SK-N-SH (cell line): ENCODE results near the gene STK16. TPM values are rescaled to one million over a fixed set of nuclear protein-coding genes. Genes with fewer than 3 reads are reported as not detected.

Source experiments
- CHD2 ChIP-seq: fragments of 150-350 bp; IDR thresholded peaks from 2 replicates; pipeline ENCODE4 v1.6.1; 2018; ENCODE audit warnings: low read length; ENCODE audit not compliant: partially characterized antibody
- ELF1 ChIP-seq: IDR thresholded peaks from 2 replicates; pipeline ENCODE4 v1.4.0; 2012
- EZH2phosphoT487 ChIP-seq: fragments of 200-600 bp; sonication (generic); IDR thresholded peaks from 2 replicates; pipeline ENCODE4 v1.6.1; 2017; ENCODE audit warnings: low read depth, mixed run types, mild to moderate bottlenecking, antibody characterized with exemption, moderate library complexity, borderline replicate concordance
- FOSL2 ChIP-seq: IDR thresholded peaks from 2 replicates; pipeline ENCODE4 v1.4.0; 2012; ENCODE audit warnings: low read depth, mild to moderate bottlenecking, moderate library complexity, borderline replicate concordance
- FOXJ3 ChIP-seq: sonication (generic); formaldehyde crosslinking; IDR thresholded peaks from 2 replicates; pipeline ENCODE4 v1.5.1; 2020; ENCODE audit warnings: mild to moderate bottlenecking, missing genetic modification reagents
- FOXM1 ChIP-seq: IDR thresholded peaks from 2 replicates; pipeline ENCODE4 v1.4.0; 2012; ENCODE audit warnings: low read depth, mild to moderate bottlenecking
- GABPA ChIP-seq: IDR thresholded peaks from 2 replicates; pipeline ENCODE4 v1.4.0; 2012; ENCODE audit warnings: low read depth, mild to moderate bottlenecking
- MEF2A ChIP-seq: IDR thresholded peaks from 2 replicates; pipeline ENCODE4 v1.4.0; 2012; ENCODE audit warnings: low read depth, borderline replicate concordance
- MXI1 ChIP-seq: IDR thresholded peaks from 2 replicates; pipeline ENCODE4 v1.6.1; 2012; ENCODE audit warnings: mild to moderate bottlenecking, low read depth, low read length, improper control_type of control experiment
- NFIC ChIP-seq: IDR thresholded peaks from 2 replicates; pipeline ENCODE4 v1.4.0; 2012; ENCODE audit warnings: borderline replicate concordance
- NRF1 ChIP-seq: IDR thresholded peaks from 2 replicates; pipeline ENCODE4 v1.6.1; 2012; ENCODE audit warnings: low read depth, mild to moderate bottlenecking, low read length
- POLR2AphosphoS5 ChIP-seq: IDR thresholded peaks from 2 replicates; pipeline ENCODE4 v1.6.1; 2012; ENCODE audit warnings: low read depth, low read length
- RXRA ChIP-seq: IDR thresholded peaks from 2 replicates; pipeline ENCODE4 v1.4.0; 2012; ENCODE audit warnings: low read depth, mild to moderate bottlenecking, borderline replicate concordance
- SMC3 ChIP-seq: IDR thresholded peaks from 2 replicates; pipeline ENCODE4 v1.6.1; 2012; ENCODE audit warnings: low read depth, low read length, improper control_type of control experiment
- TAF1 ChIP-seq: IDR thresholded peaks from 2 replicates; pipeline ENCODE4 v1.6.1; 2012; ENCODE audit warnings: low read depth, mild to moderate bottlenecking, low read length, moderate library complexity, borderline replicate concordance
- TCF12 ChIP-seq: IDR thresholded peaks from 2 replicates; pipeline ENCODE4 v1.4.0; 2012
- TEAD4 ChIP-seq: IDR thresholded peaks from 2 replicates; pipeline ENCODE4 v1.4.0; 2012; ENCODE audit warnings: mild to moderate bottlenecking, borderline replicate concordance; ENCODE audit not compliant: insufficient read depth
- YY1 ChIP-seq: IDR thresholded peaks from 2 replicates; pipeline ENCODE4 v1.4.0; 2012; ENCODE audit warnings: low read depth, mild to moderate bottlenecking
- polyA plus RNA-seq, 3 experiments: library from polyadenylated mRNA; depleted of rRNA; stranded (reverse); fragments of >200 nt; gene quantifications; 2 replicates each; pipeline ENCODE4 v1.2.3, GENCODE V29; 2012
- TF ChIP-seq, protein P1 (sequence below): fragments of 200-600 bp; sonication (generic); IDR thresholded peaks from 2 replicates; pipeline ENCODE4 v1.6.1; 2017; ENCODE audit warnings: antibody characterized with exemption, mild to moderate bottlenecking, moderate library complexity
- TF ChIP-seq, protein P2 (sequence below): IDR thresholded peaks from 2 replicates; pipeline ENCODE4 v1.4.0; 2012; ENCODE audit warnings: low read depth, borderline replicate concordance
- TF ChIP-seq, protein P3 (sequence below): fragments of 150-350 bp; IDR thresholded peaks from 2 replicates; pipeline ENCODE4 v1.6.1; 2016; ENCODE audit warnings: mild to moderate bottlenecking, low read depth, low read length
- TF ChIP-seq, protein P4 (sequence below): IDR thresholded peaks from 2 replicates; pipeline ENCODE4; 2012
- TF ChIP-seq, protein P5 (sequence below): IDR thresholded peaks from 2 replicates; pipeline ENCODE4 v1.4.0; 2012; ENCODE audit warnings: low read depth

STK16 gene
- polyA plus RNA-seq, 1 of the 3 experiments (the other 2 are of a cell fraction): 57.6 TPM

DNA sequence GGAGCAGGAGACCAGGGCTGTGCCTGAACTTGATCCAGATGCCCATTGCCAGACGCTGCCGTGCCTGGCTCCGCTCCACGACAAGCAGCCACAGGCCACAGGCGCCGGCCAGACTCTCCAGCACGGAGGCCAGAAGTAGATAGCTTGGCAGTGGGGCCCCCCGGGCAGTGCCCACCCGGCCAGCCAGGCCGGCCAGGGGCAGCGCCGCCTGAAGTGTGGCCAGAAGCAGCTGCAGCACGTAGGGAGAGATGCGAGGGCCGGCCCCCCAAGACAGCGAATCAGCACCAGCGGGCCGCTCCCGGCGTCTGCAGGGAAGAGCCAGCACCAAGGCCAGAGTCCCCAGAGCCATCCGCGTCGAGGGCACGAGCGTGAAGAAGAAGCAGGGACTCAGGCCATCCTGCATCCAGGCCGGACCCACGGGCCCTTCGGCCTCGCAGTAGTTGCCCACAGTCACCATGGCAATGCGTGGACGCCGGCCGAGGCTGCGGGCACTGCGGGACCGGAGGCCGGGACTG is 27.0 kb upstream of the STK16 start (continued):
- TF ChIP-seq CHD2 (peak; percentile 7), FOXM1 (no peak), FOXJ3 (CRISPR knock-in tag) (peak; percentile 28; the same call in 1 of the 2 replicates), MXI1 (no peak), YY1 (no peak), MEF2A (no peak), RXRA (no peak), TAF1 (0 out of 2 replicates have a peak, but pooled peaks have one; percentile 21), NRF1 (no peak), EZH2phosphoT487 (no peak), POLR2AphosphoS5 (no peak), FOSL2 (no peak), ELF1 (no peak), TCF12 (no peak), TEAD4 (no peak), NFIC (0 out of 2 replicates have a peak, but pooled peaks have one; percentile 3), GABPA (no peak), SMC3 (no peak; the same call in 1 of the 2 replicates)
- TF ChIP-seq, protein P1, sequence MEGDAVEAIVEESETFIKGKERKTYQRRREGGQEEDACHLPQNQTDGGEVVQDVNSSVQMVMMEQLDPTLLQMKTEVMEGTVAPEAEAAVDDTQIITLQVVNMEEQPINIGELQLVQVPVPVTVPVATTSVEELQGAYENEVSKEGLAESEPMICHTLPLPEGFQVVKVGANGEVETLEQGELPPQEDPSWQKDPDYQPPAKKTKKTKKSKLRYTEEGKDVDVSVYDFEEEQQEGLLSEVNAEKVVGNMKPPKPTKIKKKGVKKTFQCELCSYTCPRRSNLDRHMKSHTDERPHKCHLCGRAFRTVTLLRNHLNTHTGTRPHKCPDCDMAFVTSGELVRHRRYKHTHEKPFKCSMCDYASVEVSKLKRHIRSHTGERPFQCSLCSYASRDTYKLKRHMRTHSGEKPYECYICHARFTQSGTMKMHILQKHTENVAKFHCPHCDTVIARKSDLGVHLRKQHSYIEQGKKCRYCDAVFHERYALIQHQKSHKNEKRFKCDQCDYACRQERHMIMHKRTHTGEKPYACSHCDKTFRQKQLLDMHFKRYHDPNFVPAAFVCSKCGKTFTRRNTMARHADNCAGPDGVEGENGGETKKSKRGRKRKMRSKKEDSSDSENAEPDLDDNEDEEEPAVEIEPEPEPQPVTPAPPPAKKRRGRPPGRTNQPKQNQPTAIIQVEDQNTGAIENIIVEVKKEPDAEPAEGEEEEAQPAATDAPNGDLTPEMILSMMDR: no peak; the same call in 1 of the 2 replicates
- TF ChIP-seq, protein P2, sequence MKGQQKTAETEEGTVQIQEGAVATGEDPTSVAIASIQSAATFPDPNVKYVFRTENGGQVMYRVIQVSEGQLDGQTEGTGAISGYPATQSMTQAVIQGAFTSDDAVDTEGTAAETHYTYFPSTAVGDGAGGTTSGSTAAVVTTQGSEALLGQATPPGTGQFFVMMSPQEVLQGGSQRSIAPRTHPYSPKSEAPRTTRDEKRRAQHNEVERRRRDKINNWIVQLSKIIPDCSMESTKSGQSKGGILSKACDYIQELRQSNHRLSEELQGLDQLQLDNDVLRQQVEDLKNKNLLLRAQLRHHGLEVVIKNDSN: no peak
- TF ChIP-seq, protein P3, sequence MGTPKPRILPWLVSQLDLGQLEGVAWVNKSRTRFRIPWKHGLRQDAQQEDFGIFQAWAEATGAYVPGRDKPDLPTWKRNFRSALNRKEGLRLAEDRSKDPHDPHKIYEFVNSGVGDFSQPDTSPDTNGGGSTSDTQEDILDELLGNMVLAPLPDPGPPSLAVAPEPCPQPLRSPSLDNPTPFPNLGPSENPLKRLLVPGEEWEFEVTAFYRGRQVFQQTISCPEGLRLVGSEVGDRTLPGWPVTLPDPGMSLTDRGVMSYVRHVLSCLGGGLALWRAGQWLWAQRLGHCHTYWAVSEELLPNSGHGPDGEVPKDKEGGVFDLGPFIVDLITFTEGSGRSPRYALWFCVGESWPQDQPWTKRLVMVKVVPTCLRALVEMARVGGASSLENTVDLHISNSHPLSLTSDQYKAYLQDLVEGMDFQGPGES: no peak
- TF ChIP-seq, protein P4, sequence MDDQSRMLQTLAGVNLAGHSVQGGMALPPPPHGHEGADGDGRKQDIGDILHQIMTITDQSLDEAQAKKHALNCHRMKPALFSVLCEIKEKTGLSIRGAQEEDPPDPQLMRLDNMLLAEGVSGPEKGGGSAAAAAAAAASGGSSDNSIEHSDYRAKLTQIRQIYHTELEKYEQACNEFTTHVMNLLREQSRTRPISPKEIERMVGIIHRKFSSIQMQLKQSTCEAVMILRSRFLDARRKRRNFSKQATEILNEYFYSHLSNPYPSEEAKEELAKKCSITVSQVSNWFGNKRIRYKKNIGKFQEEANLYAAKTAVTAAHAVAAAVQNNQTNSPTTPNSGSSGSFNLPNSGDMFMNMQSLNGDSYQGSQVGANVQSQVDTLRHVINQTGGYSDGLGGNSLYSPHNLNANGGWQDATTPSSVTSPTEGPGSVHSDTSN: no peak
- TF ChIP-seq, protein P5, sequence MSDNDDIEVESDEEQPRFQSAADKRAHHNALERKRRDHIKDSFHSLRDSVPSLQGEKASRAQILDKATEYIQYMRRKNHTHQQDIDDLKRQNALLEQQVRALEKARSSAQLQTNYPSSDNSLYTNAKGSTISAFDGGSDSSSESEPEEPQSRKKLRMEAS: 0 out of 2 replicates have a peak, but pooled peaks have one; percentile 65
